ENCODE data around the gene CCDC18.
"Not testable (repeated sequence)": the region's sequence is repeated elsewhere in the genome, so short reads cannot be mapped to it uniquely, and the experiment has no call there.

CCDC18 gene, protein sequence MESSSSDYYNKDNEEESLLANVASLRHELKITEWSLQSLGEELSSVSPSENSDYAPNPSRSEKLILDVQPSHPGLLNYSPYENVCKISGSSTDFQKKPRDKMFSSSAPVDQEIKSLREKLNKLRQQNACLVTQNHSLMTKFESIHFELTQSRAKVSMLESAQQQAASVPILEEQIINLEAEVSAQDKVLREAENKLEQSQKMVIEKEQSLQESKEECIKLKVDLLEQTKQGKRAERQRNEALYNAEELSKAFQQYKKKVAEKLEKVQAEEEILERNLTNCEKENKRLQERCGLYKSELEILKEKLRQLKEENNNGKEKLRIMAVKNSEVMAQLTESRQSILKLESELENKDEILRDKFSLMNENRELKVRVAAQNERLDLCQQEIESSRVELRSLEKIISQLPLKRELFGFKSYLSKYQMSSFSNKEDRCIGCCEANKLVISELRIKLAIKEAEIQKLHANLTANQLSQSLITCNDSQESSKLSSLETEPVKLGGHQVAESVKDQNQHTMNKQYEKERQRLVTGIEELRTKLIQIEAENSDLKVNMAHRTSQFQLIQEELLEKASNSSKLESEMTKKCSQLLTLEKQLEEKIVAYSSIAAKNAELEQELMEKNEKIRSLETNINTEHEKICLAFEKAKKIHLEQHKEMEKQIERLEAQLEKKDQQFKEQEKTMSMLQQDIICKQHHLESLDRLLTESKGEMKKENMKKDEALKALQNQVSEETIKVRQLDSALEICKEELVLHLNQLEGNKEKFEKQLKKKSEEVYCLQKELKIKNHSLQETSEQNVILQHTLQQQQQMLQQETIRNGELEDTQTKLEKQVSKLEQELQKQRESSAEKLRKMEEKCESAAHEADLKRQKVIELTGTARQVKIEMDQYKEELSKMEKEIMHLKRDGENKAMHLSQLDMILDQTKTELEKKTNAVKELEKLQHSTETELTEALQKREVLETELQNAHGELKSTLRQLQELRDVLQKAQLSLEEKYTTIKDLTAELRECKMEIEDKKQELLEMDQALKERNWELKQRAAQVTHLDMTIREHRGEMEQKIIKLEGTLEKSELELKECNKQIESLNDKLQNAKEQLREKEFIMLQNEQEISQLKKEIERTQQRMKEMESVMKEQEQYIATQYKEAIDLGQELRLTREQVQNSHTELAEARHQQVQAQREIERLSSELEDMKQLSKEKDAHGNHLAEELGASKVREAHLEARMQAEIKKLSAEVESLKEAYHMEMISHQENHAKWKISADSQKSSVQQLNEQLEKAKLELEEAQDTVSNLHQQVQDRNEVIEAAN (N-terminal part only)

DNA sequence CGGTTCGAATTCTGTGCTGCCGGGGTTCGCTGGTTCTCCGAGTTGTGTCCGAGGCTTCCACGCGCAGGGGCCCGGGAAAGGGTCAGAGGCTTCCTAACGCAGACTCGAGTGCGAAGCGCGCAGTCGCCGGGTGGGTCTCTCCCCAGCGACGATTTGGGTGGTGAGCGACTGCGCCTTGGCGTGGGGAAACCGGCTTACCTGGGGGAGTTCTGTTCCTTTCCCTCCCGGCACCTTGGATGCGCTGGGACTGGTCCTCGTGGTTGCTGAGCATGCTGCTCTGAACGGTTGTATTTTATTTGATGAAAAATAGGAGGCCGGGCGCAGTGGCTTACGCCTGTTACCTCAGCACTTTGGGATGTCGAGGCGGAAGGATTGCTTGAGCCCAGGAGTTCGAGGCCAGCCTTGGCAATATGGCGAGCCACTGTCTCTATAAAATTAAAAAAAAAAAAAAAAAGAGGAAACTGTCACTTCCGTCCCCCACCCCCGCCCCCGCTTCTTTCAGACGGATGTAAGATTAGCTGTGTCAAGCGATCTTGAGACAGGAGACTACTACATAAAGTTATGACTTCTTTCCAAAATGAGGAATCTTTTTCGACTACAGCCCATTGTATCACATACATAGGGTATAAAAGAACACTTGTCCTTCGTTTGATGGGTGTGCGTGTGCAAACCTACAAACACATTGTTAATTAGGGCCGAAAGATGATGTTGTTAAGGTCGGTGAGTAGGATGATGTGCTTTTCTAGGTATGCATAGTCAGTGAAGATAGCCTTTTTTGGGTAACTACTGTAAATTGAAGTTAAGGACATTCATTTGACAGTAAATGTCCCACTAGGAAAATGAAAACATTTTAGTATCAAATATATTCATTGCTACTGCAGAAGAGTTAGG, at the start of gene CCDC18:
CCDC18 (plus strand) TSS at position 2 of the 891 bp plus-strand sequence. CDS start 2,638 bp downstream, outside the sequence.
- peak; percentile 15 to 27 for DNase-seq (ENCODE audit: low read depth in 2 of 2)

DNA sequence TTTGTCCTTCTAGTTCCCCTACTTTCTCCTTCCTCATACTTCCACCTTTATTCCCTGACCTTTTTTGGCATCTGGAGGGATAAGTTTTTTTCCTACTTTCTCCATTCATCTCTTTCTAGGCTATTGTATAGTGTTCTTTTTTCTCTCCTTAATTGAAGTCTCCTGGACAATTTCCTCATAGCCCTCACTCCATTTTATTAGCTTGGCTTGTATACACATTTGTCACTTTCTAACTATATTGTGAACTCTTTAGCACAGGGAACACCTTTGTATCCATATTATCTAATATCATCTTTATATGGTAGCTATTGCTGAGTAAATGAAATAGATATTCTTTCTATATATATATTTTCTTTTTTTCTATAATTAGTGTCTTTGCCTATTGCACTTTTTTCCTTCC, 47.9 kb upstream of the CCDC18 start:
- no peak for DNase-seq (ENCODE audit: low read depth in 2 of 2)

DNA sequence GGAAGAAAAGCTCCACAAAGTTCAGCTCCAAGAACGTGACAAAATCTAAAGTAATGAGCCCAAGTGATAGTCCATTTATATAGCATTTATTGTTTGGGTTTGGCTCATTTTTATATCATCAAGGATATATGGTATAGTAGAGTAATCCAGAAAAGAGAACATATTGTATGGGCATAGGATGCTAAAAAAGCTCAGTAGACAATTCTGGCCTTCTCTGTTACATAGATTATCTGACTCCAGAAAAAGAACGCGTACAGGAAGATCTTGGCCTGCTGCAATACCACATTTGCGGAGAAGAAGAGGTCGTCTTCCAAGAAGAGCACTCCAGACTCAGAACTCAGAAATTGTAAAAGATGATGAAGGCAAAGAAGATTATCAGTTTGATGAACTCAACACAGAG, 44.1 kb upstream of the CCDC18 start:
- DNase-seq (ENCODE audit: low read depth in 2 of 2): no peak

DNA sequence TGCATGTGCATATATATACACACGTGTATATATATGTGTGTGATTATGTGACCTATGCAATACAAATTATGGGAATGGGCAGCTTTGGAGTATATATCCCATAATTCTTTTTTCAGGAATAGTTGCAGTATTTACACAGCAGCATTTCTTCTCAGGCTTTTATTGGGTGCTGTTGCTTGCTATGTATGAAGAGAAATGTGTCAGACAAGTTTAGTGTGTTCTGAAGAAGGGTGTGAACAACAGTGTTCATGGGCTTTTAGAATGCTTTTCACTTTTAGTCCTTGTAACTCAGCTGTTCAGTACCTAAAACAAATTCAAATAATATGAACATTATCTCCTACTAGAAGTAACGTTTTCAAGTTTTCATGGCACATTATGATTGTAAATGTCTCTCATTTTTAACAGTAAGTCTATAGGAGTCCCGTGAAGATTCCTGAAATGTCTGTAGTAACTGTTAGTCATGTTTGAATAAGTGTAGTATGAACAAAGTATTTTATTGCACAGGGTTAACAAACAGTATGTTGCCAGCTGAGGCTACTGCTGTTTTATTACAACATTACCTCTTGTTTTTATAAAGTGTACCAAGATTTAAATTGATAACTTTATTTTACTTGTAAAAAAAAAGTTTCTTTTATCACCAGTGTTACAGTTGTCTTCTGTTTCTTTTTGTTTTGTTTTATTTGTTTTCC, 42.8 kb upstream of the CCDC18 start:
- no peak for DNase-seq (ENCODE audit: low read depth in 2 of 2)

DNA sequence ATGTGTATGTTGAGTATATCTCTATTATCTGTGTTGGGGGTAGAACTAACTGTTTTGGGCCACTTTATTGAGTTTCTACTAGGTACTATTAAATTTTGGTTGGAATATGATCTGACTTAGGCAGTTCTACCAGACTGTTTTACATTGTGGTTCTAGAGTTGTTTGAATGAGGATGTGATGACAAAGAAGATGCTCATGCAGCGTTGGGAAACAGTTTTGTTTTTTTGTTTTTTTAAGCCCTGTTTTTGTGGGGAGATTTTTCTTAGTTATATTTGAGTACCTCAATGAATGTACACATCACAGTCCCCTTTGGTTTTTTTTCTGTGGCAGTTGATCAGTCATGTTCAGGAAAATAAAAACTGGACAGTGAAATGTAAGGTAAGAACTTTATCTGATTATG, 40.4 kb upstream of the CCDC18 start:
- DNase-seq (ENCODE audit: low read depth in 2 of 2): no peak

DNA sequence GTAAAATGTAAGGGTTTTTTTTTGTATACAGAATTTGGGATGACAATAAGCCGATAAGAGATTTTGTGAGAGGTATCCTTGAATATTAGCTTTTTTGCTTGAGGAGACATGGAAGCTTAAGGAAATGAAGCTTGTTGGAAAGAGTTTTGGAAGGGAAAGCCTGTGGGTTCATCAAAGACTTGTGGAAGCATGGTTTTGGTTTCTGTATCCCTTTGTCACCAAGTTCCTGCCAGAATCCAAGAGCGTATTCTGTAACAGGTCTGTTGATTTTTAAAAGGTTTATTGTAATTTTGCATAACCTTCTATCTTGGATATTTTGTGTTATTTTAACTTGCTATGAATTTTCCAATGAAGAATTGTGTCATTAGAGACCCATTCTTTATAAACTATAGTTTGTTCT, 38.4 kb upstream of the CCDC18 start:
- DNase-seq (ENCODE audit: low read depth in 2 of 2): no peak

DNA sequence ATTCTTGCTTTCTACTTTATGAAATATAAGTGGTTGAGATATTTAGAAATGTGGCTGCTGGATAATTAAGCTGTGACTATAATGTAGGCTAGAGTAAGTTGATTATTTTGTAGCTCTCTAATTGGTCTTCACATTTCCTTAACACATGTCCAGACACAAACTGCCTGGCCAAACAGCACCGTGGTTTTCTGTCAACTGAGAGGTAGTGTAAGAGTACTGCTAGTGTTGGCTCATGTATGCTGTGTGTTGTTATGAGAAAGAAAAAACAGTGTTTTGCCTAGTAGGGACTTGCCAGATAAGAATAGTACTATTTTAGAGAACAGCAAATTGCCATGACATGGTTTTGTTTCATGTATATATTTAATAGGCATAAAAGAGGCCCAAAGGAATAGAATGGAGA, 37.4 kb upstream of the CCDC18 start:
- no peak for DNase-seq (ENCODE audit: low read depth in 2 of 2)

DNA sequence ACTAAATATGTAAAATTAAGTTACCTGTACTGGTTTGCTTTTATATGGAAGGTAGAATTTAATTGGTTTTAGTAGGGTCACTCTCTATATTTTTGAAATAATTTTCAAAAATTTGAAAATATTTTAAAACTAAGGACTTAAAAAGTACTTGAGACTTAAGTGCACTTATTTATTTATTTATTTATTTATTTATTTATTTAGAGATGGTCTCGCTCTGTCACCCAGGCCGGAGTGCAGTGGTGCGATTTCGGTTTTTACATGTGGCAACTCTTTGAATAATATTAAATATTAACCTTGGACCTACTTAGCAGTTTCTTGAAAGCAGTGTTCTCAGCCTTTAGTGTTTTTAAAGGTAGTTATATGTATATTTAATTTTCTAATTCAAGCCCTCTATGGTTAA, 36.8 kb upstream of the CCDC18 start:
- no peak for DNase-seq (ENCODE audit: low read depth in 2 of 2)

DNA sequence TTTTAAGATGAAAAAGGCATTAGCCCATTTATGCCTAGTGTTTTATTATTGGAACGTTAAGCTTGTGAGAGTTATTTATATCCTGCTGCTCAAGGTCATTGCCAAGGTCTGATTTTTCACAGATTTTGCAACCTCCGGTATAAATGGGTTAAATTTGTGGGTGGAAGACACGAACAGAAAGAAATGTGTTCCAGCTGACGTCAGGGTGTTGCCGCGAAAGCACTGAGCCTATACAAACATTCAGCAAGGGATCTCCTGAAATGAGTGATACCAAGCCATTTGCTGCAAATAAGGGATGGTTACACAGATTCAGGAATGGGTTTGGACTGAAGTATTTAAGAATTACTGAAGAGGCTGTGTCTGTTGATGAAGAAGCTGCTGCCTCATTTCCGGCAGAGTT, 32.5 kb upstream of the CCDC18 start:
- DNase-seq (ENCODE audit: low read depth in 2 of 2): no peak

DNA sequence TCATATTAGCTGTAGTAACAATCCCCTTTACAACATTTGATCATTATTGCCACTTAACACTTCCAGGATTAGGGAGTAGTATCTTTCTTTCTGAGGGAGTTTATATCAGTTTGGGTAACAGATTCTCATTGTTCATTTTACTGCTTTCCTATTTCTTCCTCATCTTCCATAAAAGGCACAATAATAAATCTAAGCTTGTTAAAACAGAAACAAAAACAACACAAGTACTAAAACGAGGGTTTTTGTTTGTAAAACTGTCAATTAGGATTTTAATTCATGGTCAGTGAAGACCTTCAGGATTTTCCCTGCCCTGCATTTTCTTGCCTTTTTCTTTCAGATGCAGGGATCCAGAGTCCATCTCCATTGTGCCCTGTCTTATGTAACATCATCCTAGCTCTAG, 29.8 kb upstream of the CCDC18 start:
- no peak for DNase-seq (ENCODE audit: low read depth in 2 of 2)

DNA sequence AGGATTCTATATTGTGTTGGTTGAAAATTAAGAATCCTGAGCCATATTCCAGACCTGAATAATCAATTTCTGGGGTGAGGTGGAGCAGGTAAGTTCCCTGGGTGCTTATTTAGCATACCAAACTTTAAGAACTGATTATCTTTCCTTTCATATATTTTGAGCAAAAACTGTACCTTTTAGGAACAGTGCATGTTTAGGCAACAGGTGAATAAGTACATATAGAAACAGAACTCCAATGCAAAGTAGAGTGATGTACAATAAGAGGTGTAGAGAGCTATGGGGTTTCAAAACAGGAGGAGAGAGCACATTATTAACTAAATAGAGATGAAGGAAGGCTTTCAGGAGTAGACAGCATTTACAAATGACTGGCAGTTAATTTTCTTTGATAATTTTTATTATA, 29.1 kb upstream of the CCDC18 start:
- no peak for DNase-seq (ENCODE audit: low read depth in 2 of 2)

DNA sequence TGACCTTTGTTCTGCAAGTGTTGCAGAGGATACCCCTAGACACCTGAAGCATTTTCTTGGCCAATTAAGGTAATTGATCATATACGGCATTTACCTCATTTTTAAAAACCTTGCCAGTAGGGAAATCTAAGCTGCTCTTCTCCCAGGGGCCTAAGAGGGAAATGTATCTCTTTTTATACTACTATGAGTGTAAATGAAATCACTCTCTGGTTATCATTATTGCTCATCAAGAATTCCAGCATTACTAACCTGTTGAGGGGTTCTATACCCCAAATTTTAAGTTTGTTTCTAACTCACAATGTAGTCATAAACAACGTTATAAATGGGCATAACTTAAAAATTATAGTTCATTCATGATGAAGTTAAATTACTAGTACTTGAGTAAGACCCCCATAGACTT, 27.7 kb upstream of the CCDC18 start:
- DNase-seq (ENCODE audit: low read depth in 2 of 2): no peak

DNA sequence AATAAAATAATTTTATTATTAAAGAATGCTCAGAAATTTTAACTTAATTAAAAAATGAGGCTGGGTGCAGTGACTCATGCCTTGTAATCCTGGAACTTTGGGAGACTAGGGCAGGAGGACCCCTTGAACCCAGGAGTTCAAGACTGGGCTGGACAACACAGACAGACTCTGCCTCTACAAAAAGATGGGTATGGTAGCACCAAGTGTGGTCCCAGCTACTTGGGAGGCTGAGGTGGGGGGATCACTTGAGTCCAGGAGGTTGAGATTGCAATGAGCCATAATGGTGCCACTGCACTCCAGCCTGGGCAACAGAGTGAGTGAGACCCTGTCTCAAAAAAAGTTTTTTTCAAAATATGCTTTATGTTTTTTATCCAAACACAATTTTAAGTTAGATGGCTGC, 25.6 kb upstream of the CCDC18 start:
- no peak for DNase-seq (ENCODE audit: low read depth in 2 of 2)

DNA sequence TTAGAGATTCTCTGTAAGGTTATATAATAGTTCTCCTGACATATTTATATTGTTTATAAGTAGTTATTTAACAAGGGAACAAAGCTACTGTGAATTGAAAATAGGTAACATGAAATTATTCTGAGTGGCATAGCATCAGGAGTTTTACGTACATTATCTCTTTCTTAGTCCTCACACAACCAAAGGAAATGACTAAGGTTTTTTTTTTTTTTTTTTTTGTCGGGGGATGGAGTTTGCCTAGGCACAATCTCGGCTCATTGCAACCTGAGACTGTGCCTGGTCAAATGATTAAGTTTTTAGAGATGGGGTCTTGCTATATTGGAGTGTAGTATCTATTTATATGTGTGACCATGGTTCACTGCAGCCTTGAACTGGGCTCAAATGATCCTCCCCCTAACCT, 25.2 kb upstream of the CCDC18 start:
- no peak for DNase-seq (ENCODE audit: low read depth in 2 of 2)

DNA sequence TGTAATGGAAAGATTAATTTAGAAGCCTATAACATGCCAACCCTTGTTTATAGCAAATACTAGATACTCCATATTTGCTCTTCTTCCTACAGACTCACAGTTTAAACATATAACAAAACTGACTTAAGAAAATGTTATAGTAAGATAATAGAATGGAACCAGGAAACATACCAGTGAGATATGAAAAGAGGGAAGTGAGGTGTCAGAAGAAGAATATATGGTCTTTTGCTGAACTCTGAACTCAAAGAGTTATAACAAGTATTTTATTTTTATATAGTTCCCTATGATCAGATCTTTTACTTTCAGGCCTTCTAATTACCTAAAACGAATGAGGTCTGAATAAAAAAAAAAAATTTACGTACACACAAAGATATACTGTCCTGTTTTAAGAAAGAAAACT, 21.2 kb upstream of the CCDC18 start:
- DNase-seq (ENCODE audit: low read depth in 2 of 2): no peak

DNA sequence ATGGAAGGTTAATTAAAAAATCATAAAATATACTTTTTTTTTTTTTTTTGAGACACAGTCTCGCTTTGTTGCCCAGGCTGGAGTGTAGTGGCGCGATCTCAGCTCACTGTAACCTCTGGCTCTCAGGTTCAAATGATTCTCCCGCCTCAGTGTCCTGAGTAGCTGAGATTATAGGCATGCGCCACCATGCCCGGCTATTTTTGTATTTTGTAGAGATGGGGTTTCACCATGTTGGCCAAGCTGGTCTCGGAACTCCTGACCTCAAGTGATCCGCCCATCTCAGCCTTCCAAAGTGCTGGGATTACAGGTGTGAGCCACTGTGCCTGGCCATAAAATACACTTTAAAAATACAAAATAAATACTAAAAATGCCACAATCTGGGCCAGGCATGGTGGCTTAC, 17.2 kb upstream of the CCDC18 start:
- DNase-seq (ENCODE audit: low read depth in 2 of 2): not testable (repeated sequence)

DNA sequence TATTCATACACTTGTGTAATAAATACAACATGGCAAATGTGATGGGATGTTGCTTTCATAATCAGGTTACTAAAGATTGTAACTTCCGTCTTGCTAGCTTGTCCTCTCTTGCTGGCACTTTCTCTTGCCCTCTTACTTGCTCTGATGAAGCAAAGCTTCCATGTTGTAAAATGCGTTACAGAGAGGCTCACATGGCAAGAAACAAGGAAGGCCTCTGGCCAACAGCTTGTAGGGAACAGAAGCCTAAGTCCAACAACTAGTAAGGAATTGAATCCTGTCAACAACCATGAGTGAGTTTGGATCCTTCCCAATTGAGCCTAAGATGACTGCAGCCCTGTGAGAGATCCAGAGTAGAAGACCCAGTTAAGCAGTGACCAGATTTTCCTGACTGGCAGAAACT, 15.7 kb upstream of the CCDC18 start:
- DNase-seq (ENCODE audit: low read depth in 2 of 2): no peak

DNA sequence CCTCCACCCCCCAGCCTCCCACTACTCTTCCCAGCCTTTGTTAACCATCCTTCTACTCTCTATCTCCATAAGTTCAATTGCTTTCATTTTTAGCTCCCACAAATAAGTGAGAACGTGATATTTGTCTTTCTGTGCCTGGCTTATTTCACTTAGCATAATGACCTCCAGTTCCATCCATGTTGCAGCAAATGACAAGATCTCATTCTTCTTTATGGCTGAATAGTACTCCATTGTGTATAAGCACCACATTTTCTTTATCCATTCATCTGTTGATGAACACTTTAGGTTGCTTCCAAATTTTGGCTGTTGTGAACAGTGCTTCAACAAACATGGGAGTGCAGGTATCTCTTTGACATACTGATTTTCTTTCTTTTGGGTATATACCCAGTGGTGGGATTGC, 14.6 kb upstream of the CCDC18 start:
- not testable (repeated sequence) for DNase-seq (ENCODE audit: low read depth in 2 of 2)

DNA sequence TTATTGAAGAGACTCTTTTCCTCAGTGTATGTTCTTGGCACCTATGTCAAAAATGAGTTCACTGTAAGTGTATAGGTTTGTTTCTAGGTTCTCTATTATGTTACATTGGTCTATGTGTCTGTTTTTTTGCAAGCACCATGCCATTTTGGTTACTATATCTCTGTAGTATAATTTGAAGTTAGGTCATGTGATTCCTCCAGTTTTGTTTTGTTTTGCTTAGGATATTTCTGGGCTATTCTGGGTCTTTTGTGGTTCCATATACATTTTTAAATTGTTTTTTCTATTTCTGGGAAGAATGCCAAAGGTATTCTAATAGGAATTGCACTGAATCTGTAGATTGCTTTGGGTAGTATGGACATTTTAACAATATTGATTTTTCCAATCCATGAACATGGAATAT, 13.5 kb upstream of the CCDC18 start:
- DNase-seq (ENCODE audit: low read depth in 2 of 2): no peak

DNA sequence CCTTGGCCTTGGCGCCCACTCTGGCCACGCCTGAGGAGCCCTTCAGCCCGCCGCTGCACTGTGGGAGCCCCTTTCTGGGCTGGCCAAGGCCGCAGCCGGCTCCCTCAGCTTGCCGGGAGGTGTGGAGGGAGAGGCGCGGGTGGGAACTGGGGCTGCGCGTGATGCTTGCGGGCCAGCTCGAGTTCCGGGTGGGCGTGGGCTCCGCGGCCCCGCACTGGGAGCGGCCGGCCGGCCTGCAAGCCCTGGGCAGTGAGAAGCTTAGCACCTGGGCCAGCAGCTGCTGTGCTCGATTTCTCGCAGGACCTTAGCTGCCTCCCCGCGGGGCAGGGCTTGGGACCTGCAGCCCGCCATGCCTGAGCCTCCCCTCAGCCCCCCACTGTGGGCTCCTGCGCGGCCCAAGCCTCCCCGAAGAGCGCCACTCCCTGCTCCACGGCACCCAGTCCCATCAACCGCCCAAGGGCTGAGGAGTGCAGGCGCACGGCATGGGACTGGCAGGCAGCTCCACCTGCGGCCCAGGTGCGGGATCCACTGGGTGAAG, 10.3 kb upstream of the CCDC18 start:
- not testable (repeated sequence) for DNase-seq (ENCODE audit: low read depth in 2 of 2)

Measured in stimulated activated CD8-positive, alpha-beta memory T cell treated with anti-CD3 and anti-CD28 coated beads, Interleukin-7, amount 100 ng/mL, for 1 hour (primary cell).